Endothelial cell of umbilical vein (primary cell): ENCODE results near the gene RGS11. TPM values are rescaled to one million over a fixed set of nuclear protein-coding genes. Genes with fewer than 3 reads are reported as not detected.

ENCODE experiments used
- BruUV-seq: library from RNA; stranded (reverse); fragments of 400-500 nt; replicated peaks from 2 replicates; lab custom pipeline; 2021; lab: Mats Ljungman, UMichigan
- CTCF ChIA-PET: fragments of 300-600, 350-600 bp; sonication (Branson Sonifier 250); formaldehyde crosslinking; loops from one replicate; lab custom pipeline; 2021; ENCODE audit warnings: antibody characterized with exemption, inconsistent platforms; lab: Charles Lee
- POLR2A ChIA-PET: fragments of 300-600, 350-600 bp; sonication (Branson Sonifier 250); formaldehyde crosslinking; loops from one replicate; lab custom pipeline; 2021; ENCODE audit warnings: antibody characterized with exemption, inconsistent platforms; lab: Charles Lee
- DNase-seq: peaks from one replicate; pipeline ENCODE4 v3.0.0-alpha.2; 2011; ENCODE audit warnings: low read depth, low spot score
- FAIRE-seq: peaks from 2 replicates; lab custom pipeline; 2011; peaks lifted over from hg19 to GRCh38; lab: Jason Lieb, UNC
- H2AFZ ChIP-seq: 2 replicates; pipeline ENCODE4 v1.6.0; 2012; ENCODE audit warnings: low read depth, low read length, control low read depth, inconsistent platforms
- H3K27ac ChIP-seq: 2 replicates; pipeline ENCODE4 v1.5.1; 2011; ENCODE audit warnings: low read depth, mild to moderate bottlenecking, control low read depth, low read length, moderate library complexity; ENCODE audit not compliant: insufficient read depth
- H3K27me3 ChIP-seq, 2 experiments: 2 replicates each; pipeline versions ENCODE4 v1.6.0 to v1.6.1; 2011; ENCODE audit warnings: low read length in 2 of 2, mixed read lengths in 1 of 2; ENCODE audit not compliant: control insufficient read depth in 2 of 2, insufficient read depth in 2 of 2
- H3K36me3 ChIP-seq, 2 experiments: 2 replicates in 1 of 2; 3 replicates in 1 of 2; pipeline ENCODE4 v1.5.1; 2011; ENCODE audit warnings: low read length in 2 of 2, mild to moderate bottlenecking in 1 of 2, moderate library complexity in 1 of 2; ENCODE audit not compliant: control insufficient read depth in 2 of 2, insufficient read depth in 2 of 2; ENCODE audit errors: extremely low read depth in 1 of 2
- H3K4me1 ChIP-seq: 3 replicates; pipeline ENCODE4 v1.5.1; 2011; ENCODE audit warnings: mild to moderate bottlenecking, low read length; ENCODE audit not compliant: control insufficient read depth, insufficient read depth; ENCODE audit errors: extremely low read depth
- H3K4me2 ChIP-seq: 2 replicates; pipeline ENCODE4 v1.6.1; 2011; ENCODE audit warnings: low read length, control low read depth, mixed read lengths; ENCODE audit not compliant: insufficient read depth
- H3K4me3 ChIP-seq, 3 experiments: fragments of 200-600 bp in 1 of 3; sonication (generic), shearing (Covaris generic) in 1 of 3; replicated peaks in 1 of 3; 2 replicates each; pipeline ENCODE4 v1.5.1; 2011 to 2016; ENCODE audit warnings: control low read depth in 3 of 3, low read length in 3 of 3, mild to moderate bottlenecking in 2 of 3, inconsistent platforms in 1 of 3, low read depth in 1 of 3, moderate library complexity in 1 of 3; ENCODE audit not compliant: insufficient read depth in 1 of 3
- H3K79me2 ChIP-seq: 2 replicates; pipeline ENCODE4 v1.6.0; 2012; ENCODE audit warnings: low read length, inconsistent platforms; ENCODE audit not compliant: control insufficient read depth, insufficient read depth
- H3K9ac ChIP-seq: replicated peaks from 2 replicates; pipeline ENCODE3; 2011; ENCODE audit warnings: low read length, control low read depth; ENCODE audit not compliant: insufficient read depth; ENCODE audit errors: extremely low read depth
- H3K9me1 ChIP-seq: replicated peaks from 3 replicates; pipeline ENCODE4 v1.6.0; 2011; ENCODE audit warnings: mild to moderate bottlenecking, low read length; ENCODE audit not compliant: control insufficient read depth, insufficient read depth; ENCODE audit errors: extremely low read depth
- H3K9me3 ChIP-seq: replicated peaks from 2 replicates; pipeline ENCODE4 v1.5.1; 2012; ENCODE audit warnings: low read length, inconsistent platforms; ENCODE audit not compliant: control insufficient read depth, insufficient read depth
- H4K20me1 ChIP-seq: replicated peaks from 2 replicates; pipeline ENCODE3; 2011; ENCODE audit warnings: mild to moderate bottlenecking, low read length; ENCODE audit not compliant: control insufficient read depth, insufficient read depth; ENCODE audit errors: extremely low read depth
- CTCF ChIP-seq, 2 donors: IDR thresholded peaks; 1 replicate in 1 of 2; 2 replicates in 1 of 2; pipeline ENCODE4 v1.5.1; 2011; ENCODE audit warnings: low read length in 2 of 2, mild to moderate bottlenecking in 2 of 2, moderate library complexity in 2 of 2, control low read depth in 1 of 2, inconsistent platforms in 1 of 2, low read depth in 1 of 2; ENCODE audit not compliant: insufficient read depth in 1 of 2; ENCODE audit errors: extremely low read depth in 1 of 2
- EZH2 ChIP-seq: IDR thresholded peaks from 2 replicates; pipeline ENCODE4 v1.6.1; 2012; ENCODE audit warnings: borderline replicate concordance, low read depth, mild to moderate bottlenecking, moderate library complexity, low read length, inconsistent platforms; ENCODE audit not compliant: severe bottlenecking
- FOS ChIP-seq: IDR thresholded peaks from 2 replicates; pipeline ENCODE4 v1.6.1; 2011; ENCODE audit warnings: mild to moderate bottlenecking, low read length, moderate library complexity, borderline replicate concordance; ENCODE audit not compliant: insufficient read depth
- GATA2 ChIP-seq: IDR thresholded peaks from 2 replicates; pipeline ENCODE4 v1.7.0; 2011; ENCODE audit warnings: low read depth, mild to moderate bottlenecking, moderate library complexity, mixed read lengths, low read length; ENCODE audit not compliant: insufficient read length, insufficient read depth
- JUN ChIP-seq: IDR thresholded peaks from 2 replicates; pipeline ENCODE4 v1.6.1; 2011; ENCODE audit warnings: borderline replicate concordance, low read depth; ENCODE audit not compliant: insufficient read length, insufficient read depth
- MAX ChIP-seq: IDR thresholded peaks from 2 replicates; pipeline ENCODE4 v1.6.1; 2011; ENCODE audit not compliant: insufficient read depth, insufficient read length
- MYC ChIP-seq: IDR thresholded peaks from one replicate; pipeline ENCODE4 v1.6.1; 2011; ENCODE audit warnings: mild to moderate bottlenecking, low read depth, low read length
- POLR2A ChIP-seq: IDR thresholded peaks from 2 replicates; pipeline ENCODE4 v1.6.1; 2012; ENCODE audit warnings: low read depth, mild to moderate bottlenecking, control low read depth, low read length
- POLR2AphosphoS5 ChIP-seq: IDR thresholded peaks from 2 replicates; pipeline ENCODE4 v1.6.1; 2012; ENCODE audit warnings: low read depth, mild to moderate bottlenecking, control low read depth, low read length, moderate library complexity; ENCODE audit not compliant: insufficient read depth
- dilution Hi-C: fragments of 300-500 bp; cut with MboI; formaldehyde crosslinking; loops from one replicate; pipeline ENCODE4 v1.15.0; 2019; ENCODE audit warnings: low sequenced_read_pairs; ENCODE audit not compliant: extremely low pct_ligation_motif_present
- intact Hi-C: fragments of 100-400 bp; cut with micrococcal nuclease; formaldehyde crosslinking; loops from one replicate; pipeline ENCODE4 v1.10.0; 2022
- polyA plus RNA-seq, 4 experiments: library from polyadenylated mRNA; depleted of rRNA in 3 of 4; stranded (reverse) in 3 of 4; unstranded in 1 of 4; fragments of >200 nt; gene quantifications; 2 replicates each; pipeline versions ENCODE4 v1.2.1 to v1.2.3, GENCODE V29; 2011 to 2012; ENCODE audit warnings: missing spikeins in 1 of 4
- total RNA-seq: library from RNA; stranded (reverse); gene quantifications from 2 replicates; pipeline ENCODE4 v1.2.3, GENCODE V29; 2021

Gene RGS11
- total and polyA plus RNA-seq, 2 donors (not counting 3 experiments of a cell fraction or from before 2014, with no cell fraction given), result 3.0 to 4.9 TPM

GRCh38 chr16:314351-314750, 38.6 kb upstream of the RGS11 start:
- Histone ChIP-seq H3K9me1 (no peaks in the 10 kb centered on the region), H3K4me2 (no peak overlapping the region), H3K79me2 (peaks cover 26% of the 10 kb centered on the region), H3K27me3 (no peaks in the 10 kb centered on the region), H2AFZ (no peak overlapping the region), H3K36me3 (peaks cover 3 to 24% of the 10 kb centered on the region in 2 experiments), H3K4me3 (no peak overlapping the region), H3K9me3 (no peaks in the 10 kb centered on the region), H3K4me1 (no peaks in the 10 kb centered on the region), H3K27ac (no peak overlapping the region), H4K20me1 (no peaks in the 10 kb centered on the region), H3K9ac (no peak overlapping the region)
- DNase-seq (no peak), FAIRE-seq (no peak)
- dilution Hi-C loops, result no loop called here
- no TSS peak for BruUV-seq
- intact Hi-C loops, result no loop called here
- ChIA-PET CTCF (no interaction called here), POLR2A (no interaction called here)
- TF ChIP-seq MAX, result no peak
- no peak for TF ChIP-seq CTCF (IDR thresholded peaks at IDR 0.05; ENCODE audit: extremely low read depth in 1 of 2, insufficient read depth in 1 of 2, low read depth in 1 of 2, low read length in 2 of 2)
- TF ChIP-seq FOS, result no peak
- TF ChIP-seq JUN, result no peak
- no peak for TF ChIP-seq MYC
- TF ChIP-seq POLR2AphosphoS5, result no peak
- TF ChIP-seq EZH2, result no peak
- no peak for TF ChIP-seq POLR2A
- TF ChIP-seq GATA2, result no peak
